Endothelial cell (in vitro differentiated cells): ENCODE measurements around the gene KCNIP3. TPM values are rescaled to one million over a fixed set of nuclear protein-coding genes. Genes with fewer than 3 reads are reported as not detected.

Experiments
- DNase-seq: peaks from one replicate; pipeline ENCODE4 v3.0.0; 2021; ENCODE audit warnings: low spot score
- H3K27ac Mint-ChIP-seq: one replicate; pipeline ENCODE4 v1.8.0; 2021; ENCODE audit warnings: mixed read lengths, inconsistent platforms; ENCODE audit not compliant: unreplicated experiment
- H3K27me3 Mint-ChIP-seq: one replicate; pipeline ENCODE4 v1.8.0; 2021; ENCODE audit warnings: mild to moderate bottlenecking, moderate library complexity, mixed read lengths, inconsistent platforms; ENCODE audit not compliant: unreplicated experiment
- H3K36me3 Mint-ChIP-seq: one replicate; pipeline ENCODE4 v1.8.0; 2021; ENCODE audit warnings: mild to moderate bottlenecking, low read depth, mixed read lengths, inconsistent platforms; ENCODE audit not compliant: unreplicated experiment
- H3K4me1 Mint-ChIP-seq: one replicate; pipeline ENCODE4 v1.8.0; 2021; ENCODE audit warnings: mild to moderate bottlenecking, mixed read lengths, inconsistent platforms; ENCODE audit not compliant: unreplicated experiment
- H3K4me3 Mint-ChIP-seq: one replicate; pipeline ENCODE4 v1.8.0; 2021; ENCODE audit warnings: mild to moderate bottlenecking, mixed read lengths, inconsistent platforms; ENCODE audit not compliant: unreplicated experiment
- H3K9me3 Mint-ChIP-seq: one replicate; pipeline ENCODE4 v1.8.0; 2021; ENCODE audit warnings: mixed read lengths, inconsistent platforms; ENCODE audit not compliant: unreplicated experiment
- CTCF ChIP-seq: fragments of 200-600 bp; sonication (generic); IDR thresholded peaks from one replicate; pipeline ENCODE4 v1.5.0; 2021; ENCODE audit warnings: antibody characterized with exemption; ENCODE audit not compliant: unreplicated experiment
- total RNA-seq: library from RNA; stranded (reverse); fragmentation: NEBNext Ultra II Directional; extraction: Animal tissue kit (Norgen Biotek cat#: 25700); gene quantifications from one replicate; pipeline ENCODE4 v1.2.1, GENCODE V29; 2021; ENCODE audit not compliant: unreplicated experiment

Gene KCNIP3
- total RNA-seq, 1 donor from 2014 or later, result 0.26 TPM

GRCh38 chr2:95328358-95329125, 31.4 kb downstream of the KCNIP3 start:
- H3K9me3 Mint-ChIP-seq, result no peaks in the 10 kb centered on the region
- peaks cover 8% of the 10 kb centered on the region for H3K27me3 Mint-ChIP-seq
- H3K4me1 Mint-ChIP-seq, result no peaks in the 10 kb centered on the region
- no peak overlapping the region for H3K27ac Mint-ChIP-seq
- no peak overlapping the region for H3K4me3 Mint-ChIP-seq
- TF ChIP-seq CTCF, result no peak
- no peaks in the 10 kb centered on the region for H3K36me3 Mint-ChIP-seq
- DNase-seq, result no peak

- peaks cover 2% of the 10 kb centered on the region for H3K4me1 Mint-ChIP-seq
Observed at GRCh38 chr2:95329401-95329800, 32.3 kb downstream of the KCNIP3 start.

GRCh38 chr2:95329891-95330793, 33.0 kb downstream of the KCNIP3 start:
- Mint-ChIP-seq H3K27ac (no peak overlapping the region), H3K9me3 (no peaks in the 10 kb centered on the region)
- no peak for TF ChIP-seq CTCF

More at GRCh38 chr2:95329401-95329800, 32.3 kb downstream of the KCNIP3 start:
- no peak overlapping the region for H3K4me3 Mint-ChIP-seq
- H3K27me3 Mint-ChIP-seq, result peaks cover 12% of the 10 kb centered on the region
- no peaks in the 10 kb centered on the region for H3K36me3 Mint-ChIP-seq
- no peak for DNase-seq
- H3K9me3 Mint-ChIP-seq, result no peaks in the 10 kb centered on the region
- H3K27ac Mint-ChIP-seq, result no peak overlapping the region
- no peak for TF ChIP-seq CTCF

GRCh38 chr2:95330794-95331338, 33.7 kb downstream of the KCNIP3 start:
- TF ChIP-seq CTCF, result no peak
- Mint-ChIP-seq H3K4me3 (no peak overlapping the region), H3K27ac (no peak overlapping the region), H3K27me3 (peaks cover 6% of the 10 kb centered on the region), H3K4me1 (peaks cover 2% of the 10 kb centered on the region), H3K36me3 (no peaks in the 10 kb centered on the region), H3K9me3 (no peaks in the 10 kb centered on the region)
- DNase-seq, result no peak

More at GRCh38 chr2:95329891-95330793, 33.0 kb downstream of the KCNIP3 start:
- DNase-seq, result no peak
- Mint-ChIP-seq H3K4me3 (no peak overlapping the region), H3K36me3 (no peaks in the 10 kb centered on the region), H3K27me3 (peaks cover 10% of the 10 kb centered on the region), H3K4me1 (peaks cover 2% of the 10 kb centered on the region)
